HUDEP-2 (cell line): ENCODE data around the gene SRPRA.

Source experiments
- DNase-seq, 76 experiments: peaks; one replicate each; lab custom pipeline; 2025; ENCODE audit not compliant: unreplicated experiment in 76 of 76; lab: John Stamatoyannopoulos, UW

SRPRA gene

GRCh38 chr11:126232683-126233082, 36.0 kb downstream of the SRPRA start:
- DNase-seq: no peak

GRCh38 chr11:126231725-126232459, 36.8 kb downstream of the SRPRA start:
- no peak for DNase-seq

GRCh38 chr11:126229858-126230540, 38.7 kb downstream of the SRPRA start:
- DNase-seq: no peak

- no peak for DNase-seq
These were observed 42.2 kb downstream of the SRPRA start for GRCh38 chr11:126226334-126227084.

GRCh38 chr11:126225295-126225665, 43.4 kb downstream of the SRPRA start:
- DNase-seq: no peak

GRCh38 chr11:126224647-126225294, 43.9 kb downstream of the SRPRA start:
- DNase-seq: no peak

- no peak for DNase-seq
These were observed 49.1 kb downstream of the SRPRA start for GRCh38 chr11:126219547-126219946.

- no peak for DNase-seq
These were observed 51.2 kb downstream of the SRPRA start for GRCh38 chr11:126217491-126217890.

- DNase-seq: no peak
These were observed 52.0 kb downstream of the SRPRA start for GRCh38 chr11:126216526-126217305.

GRCh38 chr11:126214841-126215240, 53.9 kb downstream of the SRPRA start:
- DNase-seq: no peak

- no peak for DNase-seq
These were observed 54.3 kb downstream of the SRPRA start for GRCh38 chr11:126214441-126214840.
